GM13976 (cell line): ENCODE measurements around the gene TFCP2L1.
A peak's percentile ranks its signal among the peaks of the same experiment; 100 is the strongest.
"Not testable (repeated sequence)": the region's sequence is repeated elsewhere in the genome, so short reads cannot be mapped to it uniquely, and the experiment has no call there.

Source experiments
- DNase-seq: peaks from one replicate; pipeline ENCODE4 v3.0.0; 2012; ENCODE audit warnings: low spot score
- CTCF ChIP-seq: IDR thresholded peaks from 2 replicates; pipeline ENCODE4 v1.5.1; 2012; ENCODE audit warnings: borderline replicate concordance, mild to moderate bottlenecking; ENCODE audit not compliant: insufficient read depth; ENCODE audit errors: extremely low read depth, missing control alignments, control extremely low read depth
- in situ Hi-C: fragments of 300-500 bp; cut with MboI; formaldehyde crosslinking; loops from one replicate; pipeline ENCODE4 v1.12.0; 2022; ENCODE audit warnings: low sequenced_read_pairs, mixed read lengths, inconsistent platforms; ENCODE audit not compliant: unreplicated experiment

Gene TFCP2L1

DNA sequence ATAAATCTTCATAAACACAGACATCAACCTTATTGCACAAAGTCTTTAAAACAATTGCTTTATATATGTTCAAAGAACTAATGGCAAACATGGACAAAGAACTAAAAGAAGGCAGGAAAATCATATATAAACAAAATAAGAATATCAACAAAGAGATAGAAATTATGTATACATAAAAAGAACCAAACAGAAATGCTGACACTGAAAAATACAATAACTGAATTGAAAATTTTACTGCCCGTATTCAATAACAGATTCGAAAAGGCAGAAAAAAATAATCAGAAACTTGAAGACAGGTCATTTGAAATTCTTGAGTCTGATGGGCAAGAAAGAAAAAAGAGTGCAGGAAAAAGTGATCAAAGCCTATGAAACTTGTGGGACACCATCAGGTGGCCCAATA lies 22.0 kb upstream of the TFCP2L1 start:
- in situ Hi-C loops: no loop called here
- no peak for DNase-seq
- TF ChIP-seq CTCF: no peak

DNA sequence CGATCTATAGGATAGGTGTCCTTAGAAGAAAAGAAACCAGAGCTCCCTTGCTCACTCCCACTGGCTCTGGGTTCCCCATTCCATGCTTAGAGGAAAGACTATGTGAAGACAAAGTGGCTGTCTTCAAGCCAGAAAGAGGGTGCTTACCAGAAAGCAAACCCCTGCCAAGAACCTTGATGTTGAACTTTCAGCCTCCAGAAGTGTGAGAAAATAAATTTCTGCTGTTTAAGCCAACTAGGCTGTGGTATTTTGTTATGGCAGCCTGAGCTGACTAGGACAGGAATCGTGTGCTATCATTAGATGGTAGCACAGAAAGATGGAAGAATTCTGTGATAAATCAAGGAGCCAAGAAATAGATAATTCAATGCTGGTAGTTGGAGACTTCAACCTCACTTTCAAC lies 19.9 kb upstream of the TFCP2L1 start:
- DNase-seq: no peak
- TF ChIP-seq CTCF: no peak
- in situ Hi-C loops: no loop called here

GRCh38 chr2:121303531-121304263 lies 18.7 kb upstream of the TFCP2L1 start:
- TF ChIP-seq CTCF: no peak
- DNase-seq: no peak
- in situ Hi-C loops: no loop called here

DNA sequence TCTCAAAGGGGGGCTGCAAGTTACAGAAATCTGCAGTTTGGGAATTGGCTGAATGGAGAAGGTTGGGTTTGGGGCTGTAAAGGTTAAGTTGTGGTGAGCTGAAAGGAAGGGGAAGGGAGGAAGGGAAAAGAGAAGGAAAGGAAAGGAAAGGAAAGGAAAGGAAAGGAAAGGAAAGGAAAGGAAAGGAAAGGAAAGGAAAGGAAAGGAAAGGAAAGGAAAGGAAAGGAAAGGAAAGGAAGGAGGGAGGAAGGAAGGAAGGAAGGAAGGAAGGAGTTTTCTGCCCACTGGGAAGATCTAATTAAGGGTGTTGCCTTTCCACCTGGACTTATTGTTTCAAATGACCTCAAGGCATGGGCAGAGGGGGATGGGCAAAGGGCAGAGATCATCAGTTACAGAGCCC lies 16.2 kb upstream of the TFCP2L1 start:
- DNase-seq, in situ Hi-C loops: not testable (repeated sequence)

DNA sequence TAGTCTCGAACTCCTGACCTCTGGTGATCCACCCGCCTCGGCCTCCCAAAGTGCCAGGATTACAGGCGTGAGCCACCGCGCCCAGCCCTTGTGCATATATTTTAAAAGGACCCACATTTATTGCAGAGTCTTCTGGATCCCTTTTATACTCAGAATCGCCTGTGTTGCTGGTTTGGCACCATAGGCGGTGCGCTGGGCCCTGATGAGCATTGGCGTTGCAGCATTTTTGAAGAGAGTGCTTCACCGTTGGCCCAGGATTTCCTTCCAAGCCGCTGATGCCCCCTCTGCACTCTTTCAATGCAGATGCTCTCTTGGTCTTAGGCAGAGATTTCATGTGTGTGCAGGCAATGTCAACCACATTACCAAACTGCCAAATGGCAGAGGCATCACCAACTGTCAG lies 13.5 kb upstream of the TFCP2L1 start:
- DNase-seq: no peak
- in situ Hi-C loops: no loop called here
- no peak for TF ChIP-seq CTCF

DNA sequence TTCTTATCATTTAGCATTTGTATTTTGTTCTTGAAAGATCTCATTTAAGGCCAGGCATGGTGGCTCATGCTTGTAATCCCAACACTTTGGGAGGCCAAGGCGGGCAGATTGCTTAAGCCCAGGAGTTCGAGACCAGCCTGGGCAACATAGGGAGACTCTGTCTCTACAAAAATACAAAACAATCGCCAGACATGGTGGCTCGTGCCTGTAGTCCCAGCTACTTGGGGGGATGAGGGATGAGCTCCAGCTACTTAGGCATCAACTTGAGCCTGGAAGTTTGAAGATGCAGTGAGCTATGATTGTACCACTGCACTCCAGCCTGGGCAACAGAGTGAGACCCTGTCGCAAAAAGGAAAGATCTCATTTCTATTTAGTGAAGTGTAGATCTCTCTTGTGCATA lies 12.9 kb upstream of the TFCP2L1 start:
- DNase-seq, in situ Hi-C loops: not testable (repeated sequence)

DNA sequence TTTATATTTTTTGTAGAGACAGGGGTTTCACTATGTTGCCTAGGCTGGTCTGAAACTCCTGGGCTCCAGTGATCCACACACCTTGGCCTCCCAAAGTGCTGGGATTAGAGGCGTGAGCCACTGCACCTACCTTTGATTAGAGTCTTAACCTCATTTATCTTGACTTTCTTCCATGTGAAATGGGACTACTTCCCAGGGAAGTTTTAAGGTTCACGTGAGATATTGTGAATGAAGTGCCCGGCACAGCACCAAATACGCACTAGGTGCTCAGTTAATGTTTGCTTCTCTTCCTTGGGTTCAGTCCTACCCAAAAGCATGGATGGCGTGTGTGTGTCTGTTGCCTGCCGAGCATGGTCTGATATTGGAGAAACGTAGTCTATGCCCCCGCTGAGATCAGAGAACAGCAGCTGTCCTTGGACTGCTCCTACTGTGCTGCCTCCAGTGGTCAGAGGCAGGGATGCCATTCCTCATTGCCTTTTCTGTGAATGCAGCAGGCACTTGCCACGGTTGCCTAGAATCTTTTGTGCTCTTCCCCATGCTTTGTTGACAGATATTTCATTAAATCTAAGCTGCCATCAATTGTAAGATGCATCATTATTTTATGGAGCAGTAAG lies 12.3 kb upstream of the TFCP2L1 start:
- no peak for DNase-seq
- in situ Hi-C loops: no loop called here
- peak; percentile 20 for TF ChIP-seq CTCF
